GOT3 (cell line): ENCODE measurements around the gene OR5H6.
"Not testable (repeated sequence)": the region's sequence is repeated elsewhere in the genome, so short reads cannot be mapped to it uniquely, and the experiment has no call there.

Experiments used
- DNase-seq: peaks from one replicate; lab custom pipeline; 2025; ENCODE audit warnings: mixed read lengths; lab: John Stamatoyannopoulos, UW

Gene OR5H6

DNA sequence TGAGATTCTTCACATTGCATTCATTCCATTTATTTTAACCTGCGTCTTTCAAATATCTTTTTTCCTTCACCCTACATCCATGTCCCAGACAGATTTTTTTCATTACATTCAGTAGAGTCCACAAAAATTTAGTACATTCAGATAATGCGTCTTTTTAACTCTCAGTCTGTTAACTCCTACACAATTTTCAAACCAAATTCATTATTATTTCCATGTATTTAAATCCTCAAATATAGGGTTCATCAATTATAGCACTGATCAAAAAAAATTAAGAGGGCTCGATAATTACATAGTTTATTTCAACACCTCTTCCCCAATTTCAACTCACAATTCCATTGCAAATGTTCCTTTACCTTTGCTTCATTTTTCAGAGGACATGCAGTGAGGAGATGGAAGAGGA is at the start of gene OR5H6:
OR5H6 (plus strand) TSS at position 301 of the 400 bp plus-strand sequence; CDS start at position 390, 89 bp downstream.
- no peak for DNase-seq

DNA sequence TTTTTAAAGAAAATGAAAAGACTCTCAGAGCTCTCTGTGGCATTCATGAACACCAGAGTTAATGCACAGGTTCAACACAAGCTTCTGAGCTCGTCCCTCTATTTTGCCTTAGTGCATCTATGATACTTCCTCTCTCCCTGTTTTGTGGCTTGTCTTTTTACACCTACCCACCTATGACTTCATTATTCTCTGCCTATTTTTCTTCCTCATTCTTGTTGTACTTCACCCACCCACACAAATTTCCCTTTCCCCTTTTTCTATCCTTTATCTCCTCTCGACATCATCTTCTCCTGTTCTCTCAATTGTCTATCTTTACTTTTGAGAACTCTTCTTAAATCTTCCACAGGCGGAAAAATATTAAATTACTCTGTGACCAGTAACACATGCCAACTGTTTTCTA is 49.0 kb upstream of the OR5H6 start:
- DNase-seq, result no peak

DNA sequence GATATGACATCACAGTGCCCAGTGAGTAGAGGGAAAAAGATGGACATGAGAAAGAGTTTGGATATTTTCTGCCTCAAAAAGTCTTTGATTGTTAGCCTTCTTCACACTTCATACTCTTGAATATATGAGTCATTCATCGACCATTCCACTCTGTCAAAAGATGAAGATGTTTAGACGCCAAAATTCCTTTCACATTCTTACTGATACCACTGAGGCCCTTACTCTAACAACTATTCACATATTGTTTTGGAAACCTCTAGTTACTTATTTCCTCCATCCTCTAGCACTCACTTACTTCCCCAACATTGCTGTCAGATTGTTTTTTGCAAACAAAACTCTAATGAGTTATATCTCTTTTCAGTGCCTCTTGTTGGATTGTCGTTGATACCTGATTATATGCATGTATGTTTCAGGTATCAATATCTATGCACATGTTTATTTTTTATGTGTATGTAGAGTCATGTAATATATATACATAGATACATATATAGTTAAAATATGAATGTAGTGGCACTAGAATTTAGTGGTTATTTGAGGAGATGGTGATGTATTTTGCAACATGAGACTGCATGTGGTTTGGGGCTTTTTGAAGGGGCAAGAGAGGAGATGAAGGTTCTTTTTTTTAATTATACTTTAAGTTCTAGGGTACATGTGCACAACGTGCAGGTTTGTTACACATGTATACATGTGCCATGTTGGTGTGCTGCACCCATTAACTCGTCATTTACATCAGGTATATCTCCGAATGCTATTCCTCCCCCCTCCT is 40.0 kb upstream of the OR5H6 start:
- DNase-seq, result no peak

DNA sequence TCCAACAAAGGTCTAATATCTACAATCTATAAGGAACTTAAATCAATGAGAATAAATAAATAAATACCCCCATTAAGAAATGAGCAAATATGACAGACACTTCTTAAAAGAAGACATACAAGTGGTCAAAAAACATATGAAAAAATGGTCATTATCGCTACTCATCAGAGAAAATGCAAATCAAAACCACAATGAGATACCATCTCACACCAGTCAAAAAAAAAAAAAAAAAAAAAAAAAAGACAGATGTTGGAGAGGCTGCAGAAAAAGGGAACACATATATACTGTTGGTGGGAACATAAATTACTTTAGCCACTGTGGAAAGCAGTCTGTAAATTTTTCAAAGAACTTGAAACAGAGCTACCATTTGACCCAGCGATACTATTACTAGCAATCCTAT is 31.6 kb upstream of the OR5H6 start:
- no peak for DNase-seq

DNA sequence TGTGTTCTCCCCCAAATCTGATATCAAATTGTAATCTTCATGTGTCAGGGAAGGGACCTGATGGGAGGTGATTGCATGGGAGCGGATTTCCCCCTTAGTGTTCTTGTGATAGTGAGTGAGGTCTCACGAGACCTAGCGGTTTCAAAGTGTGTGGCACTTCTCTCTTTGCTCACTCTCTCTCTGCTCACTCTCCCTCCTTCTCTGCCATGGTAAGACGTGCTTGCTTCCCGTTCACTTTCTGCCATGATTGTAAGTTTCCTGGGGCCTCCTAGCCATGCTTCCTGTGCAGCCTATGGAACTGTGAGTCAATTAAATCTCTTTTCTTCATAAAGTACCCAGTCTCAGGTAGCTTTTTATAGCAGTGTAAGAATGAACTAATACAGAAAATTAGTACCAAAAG is 30.6 kb upstream of the OR5H6 start:
- no peak for DNase-seq

DNA sequence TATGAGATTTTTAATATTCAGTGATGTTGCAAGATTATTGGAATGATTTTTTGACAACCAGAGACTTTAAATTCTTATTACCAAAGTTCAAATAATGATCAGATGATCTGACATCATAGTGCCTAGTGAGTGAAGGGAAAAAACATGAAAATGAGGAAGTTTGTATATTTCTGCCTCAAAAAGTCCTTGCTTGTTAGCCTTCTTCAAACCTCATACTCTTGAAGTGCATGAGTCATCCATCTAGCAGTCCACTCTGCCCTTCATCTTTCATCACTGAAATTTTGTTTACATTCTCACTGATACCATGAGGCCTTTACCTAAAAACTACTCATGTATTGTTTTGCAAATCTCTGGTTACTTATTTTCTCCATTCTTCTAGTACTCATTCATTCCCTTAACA is 23.9 kb upstream of the OR5H6 start:
- no peak for DNase-seq

DNA sequence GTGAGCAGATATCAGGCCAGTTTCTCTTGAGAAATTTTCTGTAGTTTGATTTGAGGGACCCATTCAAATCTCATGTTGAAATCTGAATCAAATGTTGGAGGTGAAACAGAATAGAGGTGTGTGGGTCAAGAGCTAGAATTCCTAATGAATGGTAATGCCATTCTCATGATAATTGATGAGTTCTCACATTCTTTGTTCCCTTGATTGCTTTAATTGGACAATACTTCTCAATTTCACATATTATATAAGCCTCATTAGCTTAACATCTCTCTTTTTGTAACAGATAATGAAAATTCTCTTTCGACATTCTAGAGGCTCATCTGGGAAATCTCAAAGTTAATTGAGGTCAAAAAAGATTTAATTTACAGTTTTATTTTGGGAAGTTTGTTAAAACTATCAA is 21.9 kb upstream of the OR5H6 start:
- no peak for DNase-seq

DNA sequence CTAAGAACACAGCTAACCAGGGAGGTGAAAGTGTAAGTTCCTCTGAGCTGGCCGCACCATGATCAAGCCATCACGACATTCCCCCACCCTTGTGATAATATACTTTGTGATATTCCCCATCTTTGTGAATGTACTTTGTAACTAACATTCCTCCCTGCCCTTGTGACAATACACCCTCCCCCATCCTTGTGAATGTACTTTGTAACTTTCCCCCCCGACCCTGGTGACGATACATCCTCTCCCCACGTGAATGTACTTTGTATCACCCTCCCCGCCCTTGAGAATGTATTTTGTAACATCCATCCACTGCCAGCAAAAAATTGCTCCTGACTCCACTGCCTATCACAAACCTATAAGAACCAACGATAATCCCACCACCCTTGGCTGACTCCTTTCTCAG is 20.2 kb upstream of the OR5H6 start:
- no peak for DNase-seq

DNA sequence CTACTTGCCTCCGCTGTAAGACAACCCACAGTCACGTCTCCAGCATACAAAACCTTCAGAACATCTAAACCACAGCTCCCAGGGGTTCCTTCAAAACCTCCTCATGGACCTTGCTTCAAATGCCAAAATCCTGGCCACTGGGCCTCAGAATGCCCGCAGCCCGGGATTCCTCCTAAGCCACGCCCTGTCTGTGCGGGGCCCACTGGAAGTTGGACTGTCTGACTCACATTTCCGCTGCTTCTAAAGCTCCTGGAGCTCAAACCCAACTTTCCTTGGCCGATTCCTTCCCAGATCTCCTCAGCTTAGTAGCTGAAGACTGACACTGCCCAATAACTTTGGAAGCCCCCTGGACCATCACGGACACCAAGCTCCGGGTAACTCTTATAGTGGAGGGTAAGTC is 17.9 kb upstream of the OR5H6 start:
- no peak for DNase-seq

DNA sequence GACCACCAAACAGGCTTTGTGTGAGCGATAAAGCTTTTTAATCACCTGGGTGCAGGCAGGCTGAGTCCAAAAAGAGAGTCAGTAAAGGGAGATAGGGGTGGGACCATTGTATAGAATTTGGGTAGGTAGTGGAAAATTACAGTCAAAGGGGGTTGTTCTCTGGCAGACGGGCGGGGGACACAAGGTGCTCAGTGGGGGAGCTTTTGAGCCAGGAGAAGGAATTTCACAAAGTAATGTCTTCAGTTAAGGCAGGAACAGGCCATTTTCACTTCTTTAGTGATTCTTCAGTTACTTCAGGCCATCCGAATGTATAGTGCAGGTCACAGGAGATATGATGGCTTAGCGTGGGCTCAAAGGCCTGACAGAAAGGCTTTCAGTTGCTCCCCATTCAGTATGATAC is 8.0 kb upstream of the OR5H6 start:
- not testable (repeated sequence) for DNase-seq

DNA sequence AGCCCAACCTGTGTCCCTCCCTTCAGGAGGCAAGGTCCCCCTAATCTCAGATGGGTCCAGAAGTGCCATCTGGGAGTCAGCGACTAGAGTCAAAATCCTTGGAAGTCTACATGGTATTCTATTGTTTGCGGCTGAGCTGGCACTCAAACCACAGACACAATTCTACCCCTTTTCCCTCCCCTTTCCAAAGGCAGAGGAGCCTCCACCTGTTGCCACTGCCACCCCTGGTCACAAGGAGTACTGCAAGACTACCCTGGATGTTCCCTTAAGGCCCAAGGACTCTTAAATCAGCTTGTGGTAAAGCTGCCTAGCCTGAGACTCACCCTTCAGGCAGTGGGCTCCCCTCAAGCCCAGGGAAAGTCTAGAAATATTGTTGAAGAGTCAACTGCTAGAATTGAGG is 4.3 kb upstream of the OR5H6 start:
- no peak for DNase-seq

DNA sequence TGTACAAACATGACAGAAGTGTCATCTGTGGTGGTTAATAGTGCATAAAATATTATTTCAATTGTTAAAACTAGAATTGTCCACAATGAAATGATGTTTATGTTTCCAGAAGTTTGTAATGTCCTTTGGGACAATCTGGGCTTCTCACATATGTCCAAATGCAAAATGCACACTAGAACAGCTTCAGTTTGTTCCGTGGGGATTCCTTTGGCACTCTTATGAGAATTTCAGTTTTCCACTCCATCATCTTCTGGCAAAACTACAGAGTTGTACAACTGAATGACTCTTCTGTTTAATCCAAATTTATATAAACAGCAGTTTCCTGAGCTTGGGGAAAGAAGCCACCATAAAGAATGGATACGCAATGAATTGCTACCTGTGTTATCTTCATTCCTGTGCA is 2.0 kb upstream of the OR5H6 start:
- no peak for DNase-seq

DNA sequence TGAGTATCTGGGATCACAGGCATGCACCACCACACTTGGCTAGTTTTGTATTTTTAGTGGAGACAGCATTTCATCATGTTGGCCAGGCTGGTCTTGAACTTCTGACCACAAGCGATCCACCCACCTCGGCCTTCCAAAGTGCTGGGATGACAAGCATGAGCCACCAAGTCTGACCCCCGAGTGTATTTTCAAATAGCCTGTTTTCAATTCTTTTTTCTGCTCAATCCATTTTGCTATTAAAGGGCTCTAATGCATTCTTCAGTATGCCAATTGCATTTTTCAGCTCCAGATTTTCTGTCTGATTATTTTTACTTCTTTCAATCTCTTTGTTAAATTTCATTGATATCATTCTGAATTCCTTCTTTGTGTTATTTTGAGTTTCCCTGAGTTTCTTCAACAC is 5.8 kb downstream of the OR5H6 start:
- DNase-seq, result no peak

DNA sequence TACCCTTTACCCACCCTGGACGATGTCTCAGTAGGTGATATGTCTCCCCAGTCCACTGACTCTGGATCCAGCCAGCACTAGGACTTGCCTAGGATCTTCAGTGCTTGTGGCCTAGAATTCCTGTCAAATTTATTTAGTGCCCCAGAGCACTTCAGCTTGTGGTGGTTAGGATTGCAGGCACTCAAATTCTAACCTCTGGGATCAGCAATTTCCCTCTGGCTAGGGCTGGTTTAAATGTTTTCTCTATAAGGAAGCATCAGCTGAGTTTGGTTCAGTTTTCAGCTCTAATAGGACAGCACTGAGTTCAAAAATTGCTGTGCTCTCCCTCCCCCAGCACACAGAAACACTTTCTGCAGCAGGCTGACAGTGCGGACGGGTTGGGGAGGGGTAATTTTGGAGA is 8.1 kb downstream of the OR5H6 start:
- no peak for DNase-seq

DNA sequence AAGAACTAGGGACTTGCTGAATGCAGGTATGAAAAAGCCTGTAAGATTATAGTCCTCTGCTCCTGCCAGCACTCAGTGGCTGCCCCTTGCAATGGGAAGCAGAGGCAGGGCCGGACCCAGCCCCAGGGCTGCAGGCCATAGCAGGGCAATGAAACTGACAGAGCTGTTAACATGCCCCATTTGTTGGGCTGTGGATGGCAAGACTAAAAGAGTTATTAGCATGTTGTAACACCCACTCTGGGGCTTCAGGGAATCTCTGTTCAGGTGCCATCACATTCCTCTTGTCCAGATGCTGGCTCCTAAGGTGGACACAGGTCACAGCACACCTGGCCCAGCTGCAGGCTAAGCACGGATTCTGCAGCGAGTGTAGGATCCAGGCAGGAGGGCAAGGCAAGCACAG is 10.9 kb downstream of the OR5H6 start:
- DNase-seq, result no peak

DNA sequence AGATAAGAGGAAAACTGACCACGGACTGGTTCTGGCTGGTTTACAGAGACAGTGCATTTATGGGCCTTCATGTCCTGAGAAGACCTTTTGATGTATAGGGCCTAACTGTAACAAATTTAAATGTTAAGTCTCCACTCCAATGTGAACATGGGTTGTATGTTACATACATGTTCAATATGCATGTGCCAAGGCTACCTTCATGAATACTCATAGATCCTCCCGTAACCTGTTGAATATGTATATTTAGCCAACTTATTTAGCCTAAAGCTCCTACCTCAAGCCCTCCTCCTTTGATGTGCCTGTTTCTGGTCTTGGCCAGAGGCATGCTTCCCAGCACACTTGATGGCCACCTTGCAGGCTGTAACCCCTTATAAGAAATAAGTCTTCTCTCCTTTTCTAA is 18.2 kb downstream of the OR5H6 start, which contains the start of gene OR5H2:
OR5H2 (plus strand) TSS at position 301 of the 400 bp plus-strand sequence. CDS start 398 bp downstream, outside the sequence.
- no peak for DNase-seq

DNA sequence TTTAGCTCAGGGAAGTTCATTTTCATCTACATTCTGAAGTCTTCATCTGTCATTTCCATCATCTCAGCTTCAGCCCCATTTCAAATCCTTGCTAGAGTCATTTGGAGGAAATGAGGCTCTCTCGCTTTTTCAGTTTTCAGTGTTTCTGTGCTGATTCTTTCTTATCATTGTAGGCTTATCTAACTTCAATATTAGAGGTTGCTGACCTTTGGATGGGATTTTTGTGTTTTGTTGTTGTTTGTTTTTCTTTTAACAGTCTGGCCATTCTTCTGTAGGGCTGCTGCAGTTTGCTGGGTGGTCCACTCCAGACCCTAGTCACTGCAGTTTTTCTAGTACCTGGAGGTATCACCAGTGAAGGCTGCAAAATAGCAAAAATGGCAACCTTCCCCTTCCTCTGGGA is 26.9 kb downstream of the OR5H6 start:
- DNase-seq, result no peak

DNA sequence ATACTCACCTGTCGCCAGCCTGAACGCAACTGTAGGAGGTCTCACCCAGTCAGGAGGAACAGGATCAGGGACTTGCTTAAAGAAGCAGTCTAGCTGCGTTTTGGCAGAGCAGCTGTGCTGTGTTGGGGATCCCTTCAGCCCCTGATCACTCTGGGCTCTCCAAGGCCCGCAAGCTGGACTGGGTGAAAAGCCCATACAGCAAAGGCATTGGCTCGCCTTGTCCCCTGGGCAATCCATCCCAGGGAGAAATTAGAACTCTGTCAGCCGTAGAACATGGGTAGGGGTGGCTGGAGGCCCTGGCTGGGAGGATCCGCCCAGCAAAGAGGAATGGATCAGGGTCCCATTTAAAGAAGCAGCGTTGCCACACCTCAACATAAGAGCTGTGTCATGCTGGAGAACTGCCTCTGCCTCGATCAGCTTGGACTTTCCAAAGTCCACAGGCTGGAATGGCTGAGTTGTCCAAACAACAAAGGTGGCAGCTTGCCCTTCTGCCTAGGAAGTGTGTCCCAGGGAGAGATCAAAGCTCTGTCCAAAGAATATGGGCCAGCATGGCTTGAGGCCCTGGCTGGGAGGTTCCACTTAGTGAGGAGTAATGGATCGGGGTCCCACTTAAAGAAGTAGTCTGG is 27.4 kb downstream of the OR5H6 start:
- no peak for DNase-seq
